HG02571 (cell line): ENCODE measurements around the gene PTPRG.
"Not testable (repeated sequence)": the region's sequence is repeated elsewhere in the genome, so short reads cannot be mapped to it uniquely, and the experiment has no call there.

ENCODE experiments used
- ATAC-seq: cut with Tn5 transposase; IDR thresholded peaks from one replicate; pipeline ENCODE4 v1.9.1; 2021; ENCODE audit warnings: mild to moderate bottlenecking, moderate library complexity; ENCODE audit not compliant: unreplicated experiment

Gene PTPRG

DNA sequence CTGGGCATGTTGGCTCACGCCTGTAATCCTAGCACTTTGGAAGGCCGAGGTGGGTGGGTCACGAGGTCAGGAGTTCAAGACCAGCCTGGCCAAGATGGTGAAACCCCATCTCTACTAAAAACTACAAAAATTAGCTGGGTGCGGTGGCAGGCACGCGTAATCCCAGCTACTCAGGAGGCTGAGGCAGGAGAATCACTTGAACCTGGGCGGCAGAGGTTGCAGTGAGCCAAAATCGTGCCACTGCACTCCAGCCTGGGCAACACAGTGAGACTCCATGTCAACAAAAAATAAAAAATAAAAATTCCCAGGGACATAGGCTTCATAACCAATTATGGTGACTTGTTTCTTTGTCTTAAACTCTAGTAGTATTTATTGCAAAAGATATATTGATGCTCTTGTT, 155.3 kb downstream of the PTPRG start:
- ATAC-seq: not testable (repeated sequence)

GRCh38 chr3:61718565-61718964, 157.2 kb downstream of the PTPRG start:
- no peak for ATAC-seq

- ATAC-seq: no peak
These were observed 158.1 kb downstream of the PTPRG start for GRCh38 chr3:61719278-61719977.

DNA sequence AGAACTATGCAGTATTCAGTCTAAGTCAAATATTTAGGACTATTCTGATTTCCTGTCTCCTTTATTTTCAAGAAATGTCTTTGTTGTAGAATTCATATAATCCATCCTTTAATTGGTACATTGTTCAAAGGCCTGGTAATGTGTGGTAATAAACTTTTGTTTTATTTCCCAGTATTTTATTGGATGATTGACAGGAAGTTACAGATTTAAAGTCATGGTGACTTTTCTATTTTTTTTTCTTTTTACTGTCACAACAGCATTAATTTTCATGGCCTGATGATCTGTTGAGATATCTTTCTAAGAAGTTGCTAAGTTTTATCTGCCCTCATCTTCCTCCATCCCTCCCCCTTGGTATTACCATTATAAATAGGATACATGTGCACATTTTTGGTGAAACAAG, 161.7 kb downstream of the PTPRG start:
- no peak for ATAC-seq

DNA sequence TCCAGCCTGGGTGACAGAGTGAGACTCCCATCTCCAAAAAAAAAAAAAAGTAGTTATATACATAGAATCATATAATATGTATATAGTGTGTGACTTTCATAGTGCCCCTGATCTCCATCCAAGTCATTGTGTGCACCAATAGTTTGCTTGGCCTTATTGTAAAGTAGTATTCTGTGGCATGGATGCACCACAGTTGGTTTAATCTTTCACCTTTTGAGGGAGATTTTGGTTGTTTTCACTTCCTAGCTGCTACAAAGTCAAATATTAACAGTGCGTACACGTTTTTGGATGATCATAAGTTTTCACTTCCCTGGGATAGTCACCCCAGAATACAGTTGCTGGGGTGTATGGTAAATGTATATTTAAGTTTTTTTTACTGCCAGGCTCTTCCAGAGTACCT, 162.8 kb downstream of the PTPRG start:
- peak; percentile 50 for ATAC-seq

GRCh38 chr3:61724801-61725200, 163.4 kb downstream of the PTPRG start:
- no peak for ATAC-seq

- ATAC-seq: no peak
These were observed 164.5 kb downstream of the PTPRG start for GRCh38 chr3:61725851-61726333.

GRCh38 chr3:61727435-61727834, 166.1 kb downstream of the PTPRG start:
- ATAC-seq: no peak

DNA sequence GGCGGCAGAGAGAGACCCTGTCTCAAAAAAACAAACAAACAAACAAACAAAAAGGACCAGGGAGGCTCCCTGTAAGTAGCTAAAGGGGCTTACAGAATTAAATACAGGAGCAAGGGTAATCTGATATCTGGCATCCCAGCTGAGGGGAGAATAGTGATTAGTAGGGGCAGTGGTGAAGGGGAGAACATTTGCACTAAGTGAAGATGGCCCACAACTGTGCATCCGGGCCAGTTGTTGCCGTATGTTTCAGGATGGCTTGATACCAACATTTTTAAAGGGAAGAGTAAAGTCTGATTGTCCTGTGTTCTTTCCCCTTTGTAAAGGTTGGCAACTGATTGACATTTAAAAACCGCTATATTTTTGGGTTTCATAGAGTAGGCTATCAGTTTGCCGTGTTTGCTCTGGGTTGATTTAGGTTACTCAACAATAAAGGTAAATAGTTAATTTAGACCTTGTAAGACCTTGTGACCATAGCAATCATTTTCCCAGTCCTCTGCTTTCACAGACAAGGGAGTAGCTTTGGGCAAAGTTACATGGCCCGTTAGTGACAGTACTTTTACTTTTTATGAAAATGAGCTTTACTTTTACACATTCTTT, 167.8 kb downstream of the PTPRG start:
- ATAC-seq: no peak

DNA sequence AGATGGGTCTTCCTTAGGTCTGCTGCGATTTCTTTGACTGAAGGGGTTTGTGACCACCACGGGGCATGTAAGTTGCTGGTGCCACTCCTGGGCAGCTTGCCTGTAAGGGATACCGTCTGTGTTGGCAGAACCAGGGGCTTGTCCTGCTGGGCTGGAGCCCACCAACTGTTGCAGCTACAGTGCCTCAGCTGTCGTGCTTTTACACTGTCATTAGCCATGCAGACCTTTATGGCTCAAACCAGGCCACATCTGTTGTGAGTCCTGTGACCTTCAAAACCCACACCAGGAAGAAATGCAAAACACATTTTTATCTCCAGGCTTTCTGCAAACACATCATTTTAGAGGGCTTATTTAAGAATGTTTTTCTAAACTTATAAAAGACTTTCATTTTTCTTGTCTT, 168.7 kb downstream of the PTPRG start:
- no peak for ATAC-seq

- no peak for ATAC-seq
These were observed 169.3 kb downstream of the PTPRG start for GRCh38 chr3:61730577-61731231.

GRCh38 chr3:61733000-61733399, 171.6 kb downstream of the PTPRG start:
- no peak for ATAC-seq

GRCh38 chr3:61733876-61734275, 172.5 kb downstream of the PTPRG start:
- ATAC-seq: no peak

- ATAC-seq: no peak
These were observed 173.6 kb downstream of the PTPRG start for GRCh38 chr3:61734749-61735686.

GRCh38 chr3:61736506-61736905, 175.1 kb downstream of the PTPRG start:
- no peak for ATAC-seq

GRCh38 chr3:61739640-61740039, 178.3 kb downstream of the PTPRG start:
- no peak for ATAC-seq

- no peak for ATAC-seq
These were observed 179.1 kb downstream of the PTPRG start for GRCh38 chr3:61740494-61740893.

GRCh38 chr3:61741551-61741950, 180.2 kb downstream of the PTPRG start:
- ATAC-seq: no peak

DNA sequence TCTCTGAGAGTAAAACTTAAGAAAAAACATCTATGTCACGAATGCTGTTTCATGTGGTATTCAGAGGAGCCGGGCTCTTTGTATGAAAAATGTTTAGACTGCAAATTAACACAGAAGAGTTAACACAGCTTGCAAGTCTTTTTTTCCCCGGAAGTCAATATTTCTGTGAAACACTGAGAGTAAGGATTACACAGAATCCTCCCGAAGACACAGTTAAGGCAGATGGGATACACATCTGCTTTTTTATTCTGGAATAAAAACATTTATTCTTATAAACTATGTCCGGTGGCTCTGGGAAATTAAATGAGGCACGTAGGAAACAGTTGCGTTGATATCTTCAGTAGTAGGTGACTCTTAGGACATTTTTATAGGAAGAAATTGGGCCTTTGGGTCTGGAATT, 180.6 kb downstream of the PTPRG start:
- ATAC-seq: no peak

GRCh38 chr3:61743067-61743466, 181.7 kb downstream of the PTPRG start:
- ATAC-seq: no peak

- no peak for ATAC-seq
These were observed 182.4 kb downstream of the PTPRG start for GRCh38 chr3:61743686-61744242.
